ENCODE results near the gene SLC9A5.

The SLC9A5 gene, protein sequence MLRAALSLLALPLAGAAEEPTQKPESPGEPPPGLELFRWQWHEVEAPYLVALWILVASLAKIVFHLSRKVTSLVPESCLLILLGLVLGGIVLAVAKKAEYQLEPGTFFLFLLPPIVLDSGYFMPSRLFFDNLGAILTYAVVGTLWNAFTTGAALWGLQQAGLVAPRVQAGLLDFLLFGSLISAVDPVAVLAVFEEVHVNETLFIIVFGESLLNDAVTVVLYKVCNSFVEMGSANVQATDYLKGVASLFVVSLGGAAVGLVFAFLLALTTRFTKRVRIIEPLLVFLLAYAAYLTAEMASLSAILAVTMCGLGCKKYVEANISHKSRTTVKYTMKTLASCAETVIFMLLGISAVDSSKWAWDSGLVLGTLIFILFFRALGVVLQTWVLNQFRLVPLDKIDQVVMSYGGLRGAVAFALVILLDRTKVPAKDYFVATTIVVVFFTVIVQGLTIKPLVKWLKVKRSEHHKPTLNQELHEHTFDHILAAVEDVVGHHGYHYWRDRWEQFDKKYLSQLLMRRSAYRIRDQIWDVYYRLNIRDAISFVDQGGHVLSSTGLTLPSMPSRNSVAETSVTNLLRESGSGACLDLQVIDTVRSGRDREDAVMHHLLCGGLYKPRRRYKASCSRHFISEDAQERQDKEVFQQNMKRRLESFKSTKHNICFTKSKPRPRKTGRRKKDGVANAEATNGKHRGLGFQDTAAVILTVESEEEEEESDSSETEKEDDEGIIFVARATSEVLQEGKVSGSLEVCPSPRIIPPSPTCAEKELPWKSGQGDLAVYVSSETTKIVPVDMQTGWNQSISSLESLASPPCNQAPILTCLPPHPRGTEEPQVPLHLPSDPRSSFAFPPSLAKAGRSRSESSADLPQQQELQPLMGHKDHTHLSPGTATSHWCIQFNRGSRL

GRCh38 chr16:67248401-67249177, at the start of gene SLC9A5:
Gene SLC9A5 (plus strand): TSS chr16:67248979. CDS start chr16:67249015, 36 bp downstream.
- no peak for DNase-seq

DNA sequence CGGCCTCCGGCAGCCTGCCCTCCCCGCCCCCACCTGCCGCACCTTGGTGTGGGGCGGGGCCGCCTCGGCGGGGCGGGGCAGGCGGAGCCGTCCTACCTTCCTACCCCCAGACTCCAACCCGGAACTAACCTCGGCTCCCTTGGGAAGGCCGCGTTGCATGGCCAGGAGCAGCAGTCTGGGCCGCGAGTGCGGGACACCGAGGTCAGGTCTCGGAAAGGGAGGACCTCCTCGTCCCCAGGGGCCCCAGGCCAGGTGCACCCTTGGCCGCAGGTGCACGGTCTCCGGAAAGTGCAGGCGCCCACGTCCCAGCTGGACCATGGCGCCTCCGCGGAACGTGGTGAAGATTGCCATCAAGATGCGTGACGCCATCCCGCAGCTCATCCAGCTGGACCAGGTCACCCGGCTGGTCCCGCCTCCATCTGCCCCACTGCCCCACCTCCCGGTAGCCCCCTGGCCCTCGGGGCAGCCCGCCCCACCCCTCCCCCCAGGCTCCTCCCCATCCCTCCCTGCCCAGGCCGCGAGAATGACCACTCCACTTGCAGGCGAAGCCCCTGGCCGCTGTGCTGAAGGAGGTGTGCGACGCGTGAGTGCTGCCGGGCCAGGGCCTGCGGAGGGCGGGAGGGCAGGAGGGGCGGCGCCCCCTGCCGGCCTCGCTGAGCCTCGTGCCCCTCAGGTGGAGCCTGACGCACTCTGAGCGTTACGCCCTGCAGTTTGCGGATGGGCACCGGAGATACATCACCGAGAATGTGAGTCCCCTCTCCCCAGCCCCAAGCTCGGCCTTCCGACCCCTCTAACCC, 49.6 kb upstream of the SLC9A5 start, which contains the start of gene ELMO3:
Gene ELMO3, plus strand, starts transcription at position 121 of the 797 bp plus-strand sequence. Its CDS starts 196 bp downstream, at position 317.
- DNase-seq, result peak; percentile 21

GRCh38 chr16:67199808-67200198, 49.0 kb upstream of the SLC9A5 start:
- no peak for DNase-seq

GRCh38 chr16:67200491-67200890, 48.3 kb upstream of the SLC9A5 start:
- no peak for DNase-seq

GRCh38 chr16:67201411-67202345, 47.1 kb upstream of the SLC9A5 start:
- no peak for DNase-seq

- no peak for DNase-seq
Measured at GRCh38 chr16:67202426-67202825, 46.4 kb upstream of the SLC9A5 start.

GRCh38 chr16:67202956-67203493, 45.8 kb upstream of the SLC9A5 start:
- DNase-seq, result no peak

- DNase-seq, result no peak
Measured at GRCh38 chr16:67204076-67204475, 44.7 kb upstream of the SLC9A5 start.

- no peak for DNase-seq
Measured at GRCh38 chr16:67206129-67206837, 42.5 kb upstream of the SLC9A5 start.

DNA sequence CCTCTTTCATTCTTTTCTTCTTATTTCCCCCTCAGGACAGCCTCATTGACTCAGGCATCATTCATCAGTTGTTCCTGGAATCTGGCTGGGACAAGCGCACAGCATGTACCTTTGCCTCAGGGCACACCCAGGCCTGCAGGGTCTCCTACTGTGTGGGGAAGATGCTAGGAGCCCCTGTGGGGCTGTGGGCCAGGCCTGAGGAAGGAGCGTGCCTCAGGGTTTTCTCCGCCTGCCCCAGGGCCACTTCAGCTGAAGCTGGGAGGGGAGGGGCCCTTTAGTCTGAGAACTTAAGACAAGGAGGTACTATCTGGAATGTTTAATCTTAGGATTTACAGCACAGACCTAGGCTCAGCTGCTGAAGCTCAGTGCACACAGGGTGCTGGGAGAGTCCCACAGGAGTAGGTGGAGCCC, 41.9 kb upstream of the SLC9A5 start:
- no peak for DNase-seq

- no peak for DNase-seq
Measured at GRCh38 chr16:67207249-67208091, 41.3 kb upstream of the SLC9A5 start.

GRCh38 chr16:67208154-67208896, 40.5 kb upstream of the SLC9A5 start:
- DNase-seq, result no peak

GRCh38 chr16:67209565-67209964, 39.2 kb upstream of the SLC9A5 start:
- no peak for DNase-seq

GRCh38 chr16:67210069-67210937, 38.5 kb upstream of the SLC9A5 start:
- DNase-seq, result no peak

DNA sequence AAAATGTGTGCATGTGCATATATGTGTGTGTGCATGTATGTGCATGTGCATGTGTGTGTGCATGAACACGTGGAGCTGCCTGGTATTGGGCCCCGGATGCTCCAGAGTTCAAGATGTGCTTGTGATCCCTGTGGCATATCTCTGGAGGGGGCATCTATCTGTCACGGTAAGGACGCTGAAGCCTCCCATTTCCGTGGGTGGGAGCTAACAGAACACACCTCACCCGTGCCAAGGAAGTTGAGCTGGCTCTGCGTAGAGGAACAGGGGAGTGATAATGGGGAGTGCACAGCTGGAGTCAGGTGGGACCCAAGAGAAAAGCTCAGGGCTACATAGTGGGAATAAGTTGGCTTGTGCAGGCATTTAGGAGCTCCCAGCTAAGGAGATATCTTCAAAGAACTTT, 37.1 kb upstream of the SLC9A5 start:
- DNase-seq, result no peak

GRCh38 chr16:67212766-67213165, 36.0 kb upstream of the SLC9A5 start:
- DNase-seq, result no peak

Measured in NCI-H774 (cell line).